Body of pancreas (tissue), 4 donors: ENCODE data around the gene CEP55. TPM values are rescaled to one million over a fixed set of nuclear protein-coding genes. Genes with fewer than 3 reads are reported as not detected.

Experiments used
- ATAC-seq: fragments of 150-250 bp; one replicate; pipeline ENCODE4 v1.9.1; 2016
- DNase-seq, 4 donors: peaks; one replicate each; pipeline ENCODE4 v3.0.0-alpha.2; 2019
- H3K27ac ChIP-seq, 4 donors: fragments of 200-600 bp; sonication (generic); 1 replicate in 3 of 4; 2 replicates in 1 of 4; pipeline versions ENCODE4 v1.5.1 to v1.6.1; 2016 to 2019; ENCODE audit warnings: mild to moderate bottlenecking in 1 of 4, mixed read lengths in 1 of 4, moderate library complexity in 1 of 4
- H3K27me3 ChIP-seq, 2 donors: fragments of 200-600 bp; sonication (generic); one replicate each; pipeline ENCODE4 v1.6.0; 2016; ENCODE audit warnings: mild to moderate bottlenecking in 1 of 2
- H3K36me3 ChIP-seq, 2 donors: fragments of 200-600 bp; sonication (generic); replicated peaks in 1 of 2; 2 replicates each; pipeline ENCODE4 v1.5.1; 2016; ENCODE audit warnings: low read depth in 2 of 2; ENCODE audit not compliant: insufficient read depth in 1 of 2
- H3K4me1 ChIP-seq: fragments of 200-600 bp; sonication (generic); one replicate; pipeline ENCODE4 v1.6.0; 2016
- H3K4me3 ChIP-seq, 2 donors: fragments of 200-600 bp; sonication (generic); 1 replicate in 1 of 2; 2 replicates in 1 of 2; pipeline ENCODE4 v1.5.1; 2016 to 2019
- H3K9me3 ChIP-seq, 3 donors: fragments of 200-600 bp; sonication (generic); 1 replicate in 2 of 3; 2 replicates in 1 of 3; pipeline ENCODE4 v1.5.1; 2016
- CTCF ChIP-seq, 7 experiments: fragments of 450-650 bp in 4 of 7; fragments of 200-600 bp in 3 of 7; sonication (generic) in 3 of 7; IDR thresholded peaks; one replicate each; pipeline ENCODE4 v1.5.1; 2016 to 2019; ENCODE audit warnings: antibody characterized with exemption in 7 of 7
- POLR2A ChIP-seq, 3 donors: fragments of 450-650 bp; IDR thresholded peaks; one replicate each; pipeline ENCODE4 v1.6.1; 2016; ENCODE audit warnings: antibody characterized with exemption in 3 of 3, mild to moderate bottlenecking in 2 of 3
- WGBS, 2 donors: methylation state at CpG; one replicate each; pipeline ENCODE4 v1.1.5; 2017; 5-methylcytosine and 5-hydroxymethylcytosine counted together
- intact Hi-C: fragments of 100-400 bp; cut with DNase I; formaldehyde crosslinking; loops from one replicate; pipeline ENCODE4 v1.15.1; 2023
- total RNA-seq, 2 donors: library from RNA; depleted of rRNA; stranded (reverse); fragments of >200 nt; gene quantifications; one replicate each; pipeline ENCODE4 v1.1.0, GENCODE V29; 2016

CEP55 gene
- total RNA-seq, 2 donors from 2014 or later: not detected

GRCh38 chr10:93513091-93513490 is 16.7 kb downstream of the CEP55 start:
- TF ChIP-seq CTCF (IDR thresholded peaks at IDR 0.05): no peak
- TF ChIP-seq POLR2A (IDR thresholded peaks at IDR 0.05): no peak
- Histone ChIP-seq H3K27ac (no peak overlapping the region), H3K27me3 (no peaks in the 10 kb centered on the region), H3K9me3 (no peaks in the 10 kb centered on the region), H3K36me3 (no peaks in the 10 kb centered on the region), H3K4me1 (no peaks in the 10 kb centered on the region), H3K4me3 (no peak overlapping the region)
- 2 to 57% methylated on average over 1 of the region's 1 CpG for WGBS, 2 donors
- DNase-seq: no peak
- no peak for ATAC-seq
- intact Hi-C loops: no loop called here

DNA sequence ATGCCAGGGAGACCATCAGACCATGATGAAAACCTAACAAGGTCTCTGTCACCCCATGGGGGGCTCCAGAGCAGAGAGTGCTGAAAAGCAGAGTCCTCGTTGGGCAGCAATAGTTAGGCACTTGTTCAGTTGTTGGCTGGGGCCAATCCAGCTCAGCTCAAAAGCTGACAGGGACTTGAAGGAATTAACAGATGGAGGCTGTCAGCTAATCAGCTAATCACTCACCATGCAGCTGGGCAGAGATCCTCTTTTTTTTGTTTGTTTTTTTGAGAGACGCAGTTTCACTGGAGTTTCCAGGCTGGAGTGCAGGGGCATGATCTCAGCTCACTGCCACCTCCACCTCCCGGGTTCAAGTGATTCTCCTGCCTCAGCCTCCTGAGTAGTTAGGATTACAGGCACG is 18.1 kb downstream of the CEP55 start:
- H3K27ac ChIP-seq: peak overlapping the region in 1 of 4 donors; percentile 50
- H3K9me3 ChIP-seq: no peaks in the 10 kb centered on the region
- no peak for DNase-seq
- no peak for TF ChIP-seq CTCF (IDR thresholded peaks at IDR 0.05)
- TF ChIP-seq POLR2A (IDR thresholded peaks at IDR 0.05): no peak
- H3K36me3 ChIP-seq: no peaks in the 10 kb centered on the region
- H3K27me3 ChIP-seq: no peaks in the 10 kb centered on the region
- H3K4me1 ChIP-seq: no peaks in the 10 kb centered on the region
- WGBS, 2 donors: 81 to 82% methylated on average over 4 of the region's 4 CpGs
- H3K4me3 ChIP-seq: no peak overlapping the region
- intact Hi-C loops: no loop called here
- ATAC-seq: no peak

GRCh38 chr10:93515071-93516005 is 18.9 kb downstream of the CEP55 start:
- 65 to 76% methylated on average over 8 of the region's 8 CpGs for WGBS, 2 donors
- ATAC-seq: no peak

DNA sequence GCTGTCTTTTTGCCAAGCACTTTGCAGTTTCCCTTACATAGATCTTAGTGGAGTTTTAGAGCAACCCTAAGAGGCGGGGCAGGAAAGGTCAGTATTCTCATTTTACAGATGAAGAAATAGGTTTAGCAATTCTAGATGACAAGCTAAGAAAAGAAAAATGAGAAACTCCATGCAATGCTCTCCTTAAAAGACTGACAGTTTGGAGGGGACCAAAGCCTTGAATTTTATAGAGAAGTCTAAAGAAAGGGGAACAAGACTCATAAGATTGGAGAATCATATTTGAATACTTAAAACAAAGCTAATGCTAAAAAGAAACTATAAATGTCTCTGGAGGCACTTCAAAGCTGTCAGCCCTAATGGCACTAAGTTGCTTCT is 19.6 kb downstream of the CEP55 start:
- no peak for DNase-seq
- Histone ChIP-seq H3K9me3 (no peaks in the 10 kb centered on the region), H3K36me3 (no peaks in the 10 kb centered on the region), H3K4me3 (no peak overlapping the region), H3K4me1 (no peaks in the 10 kb centered on the region), H3K27ac (peak overlapping the region in 1 of 4 donors; percentile 50), H3K27me3 (no peaks in the 10 kb centered on the region)
- 78 to 90% methylated on average over 1 of the region's 1 CpG for WGBS, 2 donors
- intact Hi-C loops: no loop called here
- no peak for ATAC-seq
- TF ChIP-seq CTCF (IDR thresholded peaks at IDR 0.05) (no peak), POLR2A (IDR thresholded peaks at IDR 0.05) (no peak)

More at GRCh38 chr10:93515071-93516005, 18.9 kb downstream of the CEP55 start:
- DNase-seq: no peak
- no peaks in the 10 kb centered on the region for H3K4me1 ChIP-seq
- intact Hi-C loops: no loop called here
- H3K27ac ChIP-seq: peak overlapping the region in 1 of 4 donors; percentile 50
- no peaks in the 10 kb centered on the region for H3K36me3 ChIP-seq
- no peak overlapping the region for H3K4me3 ChIP-seq
- no peak for TF ChIP-seq POLR2A (IDR thresholded peaks at IDR 0.05)
- TF ChIP-seq CTCF (IDR thresholded peaks at IDR 0.05): no peak
- no peaks in the 10 kb centered on the region for H3K9me3 ChIP-seq
- H3K27me3 ChIP-seq: no peaks in the 10 kb centered on the region

DNA sequence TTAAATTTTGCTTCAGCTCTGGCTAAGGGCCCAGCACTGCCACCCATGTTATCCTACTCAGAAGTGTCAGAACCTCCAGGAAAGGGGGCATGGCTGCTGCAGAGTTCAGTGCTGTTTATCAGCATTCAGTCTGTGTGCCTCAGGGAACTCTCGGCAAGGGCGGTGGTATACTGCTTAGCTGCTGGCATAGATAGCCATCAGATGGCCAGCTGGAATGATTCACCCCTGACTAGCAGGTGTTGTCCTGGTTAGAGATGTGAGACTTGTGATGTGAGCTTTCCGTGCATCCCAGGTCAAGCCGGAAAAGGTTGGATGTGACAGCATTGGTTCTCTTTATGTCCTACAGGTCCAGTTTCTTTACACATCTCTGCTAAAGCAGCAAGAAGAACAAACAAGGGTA is 22.1 kb downstream of the CEP55 start:
- Histone ChIP-seq H3K27ac (no peak overlapping the region), H3K9me3 (no peaks in the 10 kb centered on the region), H3K36me3 (no peaks in the 10 kb centered on the region), H3K27me3 (no peaks in the 10 kb centered on the region), H3K4me1 (no peaks in the 10 kb centered on the region), H3K4me3 (no peak overlapping the region)
- DNase-seq (no peak), ATAC-seq (no peak)
- intact Hi-C loops: no loop called here
- TF ChIP-seq POLR2A (IDR thresholded peaks at IDR 0.05) (no peak), CTCF (IDR thresholded peaks at IDR 0.05) (no peak)
- WGBS, 2 donors: 88 to 93% methylated on average over 3 to 4 of the region's 4 CpGs
